Muscle of leg (tissue), 11 donors: ENCODE measurements around the gene TAX1BP1. TPM values are rescaled to one million over a fixed set of nuclear protein-coding genes. Genes with fewer than 3 reads are reported as not detected.

Source experiments
- DNase-seq: peaks from one replicate; pipeline ENCODE4 v3.0.0; 2013
- H3K27ac ChIP-seq: one replicate; pipeline ENCODE4 v1.5.1; 2013; ENCODE audit warnings: mild to moderate bottlenecking, low read length, control low read depth
- H3K27me3 ChIP-seq: one replicate; pipeline ENCODE4 v1.6.1; 2013; ENCODE audit warnings: low read length; ENCODE audit not compliant: control insufficient read depth, insufficient read depth
- H3K36me3 ChIP-seq: one replicate; pipeline ENCODE4 v1.6.1; 2013; ENCODE audit warnings: low read length; ENCODE audit not compliant: control insufficient read depth, insufficient read depth
- H3K4me1 ChIP-seq: one replicate; pipeline ENCODE4 v1.6.1; 2013; ENCODE audit warnings: low read length; ENCODE audit not compliant: control insufficient read depth, insufficient read depth
- H3K4me3 ChIP-seq: one replicate; pipeline ENCODE4 v1.5.1; 2013; ENCODE audit warnings: low read length, control low read depth
- H3K9me3 ChIP-seq: replicated peaks from 2 replicates; pipeline ENCODE4 v1.6.1; 2013; ENCODE audit warnings: low read depth, low read length; ENCODE audit not compliant: control insufficient read depth
- WGBS: methylation state at CpG from one replicate; pipeline ENCODE4 v1.1.5; 2013; ENCODE audit warnings: missing lambda C conversion rate; ENCODE audit not compliant: insufficient coverage; 5-methylcytosine and 5-hydroxymethylcytosine counted together
- polyA plus RNA-seq, 8 donors: library from polyadenylated mRNA; unstranded; fragments of 120-200 nt; gene quantifications; one replicate each; pipeline versions ENCODE4 v1.2.1 to v1.2.3, GENCODE V29; 2013; ENCODE audit warnings: inconsistent platforms in 1 of 8, low replicate concordance in 1 of 8; ENCODE audit not compliant: insufficient read length in 8 of 8, insufficient read depth in 1 of 8
- total RNA-seq: library from RNA; stranded (reverse); fragments of 120-200 nt; gene quantifications from one replicate; pipeline ENCODE4 v1.2.4, GENCODE V29; 2013

TAX1BP1 gene
- total and polyA plus RNA-seq, 9 donors: 43.6 to 62.4 (median 55.2) TPM

DNA sequence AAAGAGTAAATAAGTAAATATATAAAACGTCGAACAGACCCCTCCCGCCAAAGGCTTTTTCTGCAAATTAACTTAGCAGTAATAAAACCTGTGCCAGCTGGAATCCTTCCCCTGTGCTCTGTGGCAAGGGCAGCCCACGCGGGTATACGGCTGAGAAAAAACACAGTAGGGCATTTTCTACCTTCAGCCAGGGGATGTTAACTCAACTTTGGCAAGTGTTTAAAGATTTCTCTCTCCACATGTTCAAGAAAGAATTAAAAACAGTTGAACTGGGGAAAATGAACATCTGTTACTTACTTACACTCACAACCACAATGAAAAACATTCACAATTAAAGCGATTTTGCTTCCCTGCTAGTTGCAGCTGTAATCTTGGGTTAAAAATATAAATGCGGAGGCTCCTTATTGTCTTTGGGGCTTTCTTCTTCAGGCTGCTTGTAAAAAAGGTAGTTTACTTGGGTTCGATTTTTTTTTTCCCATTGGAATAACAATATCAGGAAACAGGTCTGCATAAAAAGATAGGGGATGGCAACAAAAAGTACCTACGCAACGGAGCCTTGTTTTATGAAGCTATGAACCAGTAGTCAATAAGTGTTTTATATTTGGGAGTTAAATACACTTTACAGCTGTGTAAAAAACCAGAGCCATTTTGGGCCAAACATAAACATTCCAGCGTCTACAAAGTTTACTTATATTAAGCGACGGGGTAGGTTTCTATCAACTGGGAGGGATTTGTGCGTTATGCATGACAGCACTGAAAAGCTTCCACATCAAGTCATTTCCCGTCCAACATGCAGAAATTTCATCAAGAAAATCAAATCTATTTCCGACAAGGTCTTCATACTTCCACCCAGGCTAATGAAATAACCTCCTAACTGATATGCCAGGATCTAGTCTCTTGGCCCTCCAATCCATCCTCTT, 132.7 kb downstream of the TAX1BP1 start:
- Histone ChIP-seq H3K27me3 (no peaks in the 10 kb centered on the region), H3K4me1 (peaks cover 19% of the 10 kb centered on the region), H3K4me3 (no peak overlapping the region), H3K9me3 (no peaks in the 10 kb centered on the region), H3K27ac (peak overlapping the region; percentile 3), H3K36me3 (no peaks in the 10 kb centered on the region)
- DNase-seq: peak; percentile 63
- 29% methylated on average over 1 of the region's 17 CpGs for WGBS

DNA sequence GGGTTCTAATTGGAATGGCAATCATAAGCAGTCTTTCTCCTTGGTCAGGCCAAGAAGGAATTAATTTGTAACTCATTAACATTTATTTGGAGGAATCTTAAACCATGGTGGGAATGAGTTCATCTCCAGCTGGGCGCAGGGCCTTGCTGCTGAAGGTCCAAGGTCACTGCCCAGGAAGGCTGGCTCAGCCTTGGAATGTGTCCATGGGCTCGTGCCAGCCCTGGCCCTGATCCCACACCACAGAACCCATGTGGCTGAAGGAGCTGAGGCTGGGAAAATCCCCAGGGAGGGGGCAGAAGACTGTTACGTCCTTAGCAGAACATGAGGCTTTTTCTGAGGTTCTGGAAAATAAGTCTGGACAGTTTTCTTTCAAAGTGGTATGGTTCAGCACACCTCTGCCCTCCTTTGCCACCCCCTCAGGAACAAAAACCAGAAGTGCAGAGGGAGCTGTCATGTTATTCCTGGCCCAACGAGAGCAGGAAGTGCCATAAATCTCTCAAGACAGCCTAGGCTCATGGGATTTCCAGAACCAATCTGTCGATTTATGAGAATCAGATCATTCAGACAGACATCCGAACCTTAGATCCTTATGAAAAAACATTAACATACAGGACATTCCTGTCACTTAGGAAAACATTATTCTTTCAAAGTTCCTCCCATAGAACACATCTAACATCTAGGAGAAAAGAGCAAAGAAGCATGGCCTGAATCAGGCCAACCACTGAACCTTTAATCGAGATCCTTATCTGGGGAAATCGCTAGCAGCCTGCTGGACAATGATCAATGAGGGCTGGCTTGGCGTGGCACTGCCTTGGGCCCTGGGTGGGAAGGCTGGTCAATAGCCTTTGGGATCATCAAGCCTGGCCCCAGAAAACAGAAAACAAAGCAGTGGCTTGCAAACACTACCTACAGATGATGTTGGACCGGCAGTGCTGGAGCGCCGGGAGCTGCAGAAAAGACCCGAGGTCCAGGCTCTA, 134.3 kb downstream of the TAX1BP1 start:
- H3K4me1 ChIP-seq: peaks cover 19% of the 10 kb centered on the region
- 71% methylated on average over 10 of the region's 13 CpGs for WGBS
- no peak overlapping the region for H3K27ac ChIP-seq
- peak; percentile 26 for DNase-seq
- no peaks in the 10 kb centered on the region for H3K27me3 ChIP-seq
- no peaks in the 10 kb centered on the region for H3K9me3 ChIP-seq
- H3K36me3 ChIP-seq: no peaks in the 10 kb centered on the region
- no peak overlapping the region for H3K4me3 ChIP-seq

GRCh38 chr7:27875061-27875460, 135.1 kb downstream of the TAX1BP1 start:
- Histone ChIP-seq H3K9me3 (no peaks in the 10 kb centered on the region), H3K4me1 (peaks cover 19% of the 10 kb centered on the region), H3K27me3 (no peaks in the 10 kb centered on the region), H3K36me3 (no peaks in the 10 kb centered on the region), H3K4me3 (no peak overlapping the region), H3K27ac (peak overlapping the region; percentile 17)
- WGBS: 68% methylated on average over 9 of the region's 9 CpGs
- peak; percentile 84 for DNase-seq

DNA sequence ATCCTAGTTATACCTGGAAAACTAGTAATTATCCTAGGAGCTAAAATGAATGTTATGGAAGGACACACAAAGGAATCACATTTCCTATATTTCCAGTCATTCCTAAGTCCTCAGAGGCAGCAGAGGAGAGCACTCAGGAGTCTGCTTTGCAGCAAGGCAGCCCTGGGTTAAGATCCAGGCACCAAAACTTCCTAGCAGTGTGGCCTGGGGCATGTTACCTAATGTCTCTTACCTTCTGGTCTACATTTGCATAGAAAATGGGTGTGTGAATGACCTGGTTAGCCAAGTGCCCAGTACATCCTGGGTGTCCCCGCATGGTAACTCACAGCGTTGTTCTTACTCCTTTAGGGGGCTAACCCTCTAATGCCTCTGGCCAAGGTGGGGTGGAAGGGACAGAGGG, 135.9 kb downstream of the TAX1BP1 start:
- H3K4me3 ChIP-seq: no peak overlapping the region
- H3K36me3 ChIP-seq: no peaks in the 10 kb centered on the region
- no peak for DNase-seq
- H3K27me3 ChIP-seq: no peaks in the 10 kb centered on the region
- H3K27ac ChIP-seq: no peak overlapping the region
- no peaks in the 10 kb centered on the region for H3K9me3 ChIP-seq
- no CpG with 5 or more reads among the region's 2 CpGs for WGBS
- H3K4me1 ChIP-seq: peaks cover 19% of the 10 kb centered on the region

DNA sequence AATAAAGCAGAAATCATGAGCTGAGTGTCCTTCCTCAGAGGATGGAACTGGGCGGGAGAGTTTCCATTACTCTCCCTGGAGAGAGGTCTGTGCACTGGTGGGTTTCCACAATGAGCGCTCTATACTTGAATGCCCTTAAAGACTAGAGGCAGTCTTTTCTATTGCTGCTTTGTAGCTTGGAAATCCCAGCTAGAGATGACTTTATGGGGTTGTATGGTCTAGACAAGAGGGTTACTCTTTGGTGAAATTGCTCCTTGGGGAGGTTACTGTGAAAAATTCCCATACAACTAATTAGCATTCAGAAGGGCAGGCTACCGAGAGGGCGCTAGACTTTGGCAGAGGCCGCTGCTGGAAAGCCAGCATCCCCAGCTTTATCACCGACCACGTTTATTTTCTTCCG, 136.8 kb downstream of the TAX1BP1 start:
- H3K4me3 ChIP-seq: no peak overlapping the region
- DNase-seq: no peak
- H3K36me3 ChIP-seq: no peaks in the 10 kb centered on the region
- no peaks in the 10 kb centered on the region for H3K27me3 ChIP-seq
- WGBS: 90% methylated on average over 6 of the region's 8 CpGs
- no peaks in the 10 kb centered on the region for H3K9me3 ChIP-seq
- no peak overlapping the region for H3K27ac ChIP-seq
- peaks cover 17% of the 10 kb centered on the region for H3K4me1 ChIP-seq

Other genes starting within 250 kb of the TAX1BP1 start
- 24.9 TPM for gene HIBADH, start 77.3 kb upstream of the TAX1BP1 start, total RNA-seq
- 10 to 100 TPM; 24.0 to 29.5 (median 25.1) TPM for gene HIBADH, start 77.3 kb upstream of the TAX1BP1 start, polyA plus RNA-seq